Transverse colon (tissue), 4 donors: ENCODE data around the gene DDX28. TPM values are rescaled to one million over a fixed set of nuclear protein-coding genes. Genes with fewer than 3 reads are reported as not detected.
"Not testable (repeated sequence)": the region's sequence is repeated elsewhere in the genome, so short reads cannot be mapped to it uniquely, and the experiment has no call there.

Experiments
- DNase-seq: peaks from one replicate; pipeline ENCODE4 v3.0.0-alpha.2; 2019
- H3K27ac ChIP-seq, 4 donors: fragments of 200-600 bp; sonication (generic); 2 replicates each; pipeline ENCODE4 v1.5.1; 2016 to 2018; ENCODE audit warnings: inconsistent platforms in 4 of 4
- H3K27me3 ChIP-seq: fragments of 200-600 bp; sonication (generic); 2 replicates; pipeline ENCODE4 v1.5.1; 2017; ENCODE audit warnings: inconsistent platforms
- H3K36me3 ChIP-seq, 4 donors: fragments of 200-600 bp; sonication (generic); 2 replicates each; pipeline ENCODE4 v1.5.1; 2017 to 2019; ENCODE audit warnings: inconsistent platforms in 4 of 4
- H3K4me1 ChIP-seq, 4 donors: fragments of 200-600 bp; sonication (generic); 2 replicates each; pipeline ENCODE4 v1.5.1; 2017 to 2020; ENCODE audit warnings: inconsistent platforms in 4 of 4
- H3K4me3 ChIP-seq, 4 donors: fragments of 200-600 bp; sonication (generic); 1 replicate in 1 of 4; 2 replicates in 3 of 4; pipeline versions ENCODE4 v1.5.1 to v1.6.1; 2017 to 2019; ENCODE audit warnings: inconsistent platforms in 4 of 4
- H3K9me3 ChIP-seq, 2 donors: fragments of 200-600 bp; sonication (generic); 2 replicates each; pipeline ENCODE4 v1.5.1; 2017 to 2019; ENCODE audit warnings: inconsistent platforms in 2 of 2
- CTCF ChIP-seq, 5 experiments: fragments of 200-600 bp in 3 of 5; fragments of 450-650 bp in 2 of 5; sonication (generic) in 3 of 5; IDR thresholded peaks; 1 replicate in 2 of 5; 2 replicates in 3 of 5; pipeline ENCODE4 v1.5.1; 2016 to 2017; ENCODE audit warnings: antibody characterized with exemption in 5 of 5, inconsistent platforms in 3 of 5, mild to moderate bottlenecking in 2 of 5, moderate library complexity in 1 of 5
- EP300 ChIP-seq: sonication (generic); formaldehyde crosslinking; IDR thresholded peaks from one replicate; pipeline ENCODE4 v1.6.1; 2017; ENCODE audit warnings: antibody characterized with exemption, low read depth
- POLR2A ChIP-seq: fragments of 450-650 bp; IDR thresholded peaks from one replicate; pipeline ENCODE4 v1.6.1; 2016; ENCODE audit warnings: antibody characterized with exemption, mild to moderate bottlenecking, moderate library complexity
- POLR2AphosphoS5 ChIP-seq, 3 donors: sonication (generic); formaldehyde crosslinking; IDR thresholded peaks; one replicate each; pipeline ENCODE4 v1.6.1; 2016; ENCODE audit warnings: antibody characterized with exemption in 3 of 3
- WGBS, 2 donors: methylation state at CpG; one replicate each; pipeline ENCODE4 v1.1.5; 2018; ENCODE audit warnings: low coverage in 1 of 2; 5-methylcytosine and 5-hydroxymethylcytosine counted together
- in situ Hi-C, 4 donors: fragments of 200-750 bp; cut with MboI; loops; one replicate each; pipeline versions ENCODE4 v1.15.0 to v1.15.1; 2017; ENCODE audit warnings: low sequenced_read_pairs in 3 of 4, low pct_ligation_motif_present in 1 of 4, low pct_unique_long_range_greater_than_20kb in 1 of 4
- intact Hi-C: fragments of 100-400 bp; cut with DNase I; formaldehyde crosslinking; loops from one replicate; pipeline ENCODE4 v1.15.1; 2023; ENCODE audit warnings: low total_unique reads
- small RNA-seq, 4 donors: library from RNA; depleted of rRNA; stranded (forward); fragments of <200 nt; gene quantifications; one replicate each; pipeline ENCODE3, GENCODE V24; 2016
- total RNA-seq, 4 donors: library from RNA; depleted of rRNA; stranded (reverse); fragments of >200 nt; gene quantifications; one replicate each; pipeline ENCODE4 v1.1.0, GENCODE V29; 2016

DDX28 gene
- total RNA-seq, 4 donors from 2014 or later: 4.8 to 13.1 (median 6.2) TPM

- in situ Hi-C loops: no loop called here
Measured at GRCh38 chr16:67975321-67976105, 47.5 kb downstream of the DDX28 start.

GRCh38 chr16:67972285-67972684, 50.7 kb downstream of the DDX28 start:
- in situ Hi-C loops, H3K9me3 ChIP-seq, H3K4me3 ChIP-seq, DNase-seq, H3K27ac ChIP-seq, H3K36me3 ChIP-seq: not testable (repeated sequence)
- intact Hi-C loops: loop anchor here (5.0 kb wide), 1 partner anchor 1675 kb away; no protein-coding TSS in a partner anchor
- WGBS, 2 donors: 75 to 89% methylated on average over 3 to 7 of the region's 7 CpGs
- Histone ChIP-seq H3K4me1 (peaks cover 0 to 10% (median 8%) of the 10 kb centered on the region in 4 donors), H3K27me3 (peaks cover 22% of the 10 kb centered on the region)

More at GRCh38 chr16:67975321-67976105, 47.5 kb downstream of the DDX28 start:
- no peaks in the 10 kb centered on the region for H3K9me3 ChIP-seq
- H3K4me3 ChIP-seq: no peak overlapping the region
- H3K27ac ChIP-seq: peak overlapping the region in 1 of 4 donors; percentile 30
- DNase-seq: no peak
- intact Hi-C loops: no loop called here
- TF ChIP-seq POLR2A (no peak), POLR2AphosphoS5 (IDR thresholded peaks at IDR 0.05) (no peak), CTCF (IDR thresholded peaks at IDR 0.05) (no peak), EP300 (no peak)
- H3K27me3 ChIP-seq: no peaks in the 10 kb centered on the region
- H3K36me3 ChIP-seq: no peaks in the 10 kb centered on the region
- H3K4me1 ChIP-seq: no peaks in the 10 kb centered on the region
- 54 to 72% methylated on average over 4 to 14 of the region's 14 CpGs for WGBS, 2 donors

- Histone ChIP-seq H3K9me3 (no peaks in the 10 kb centered on the region), H3K36me3 (no peaks in the 10 kb centered on the region), H3K4me1 (peaks cover 11 to 22% (median 16%) of the 10 kb centered on the region in 4 donors), H3K27ac (no peak overlapping the region), H3K27me3 (peaks cover 22% of the 10 kb centered on the region), H3K4me3 (no peak overlapping the region)
- WGBS, 2 donors: 94% methylated on average over 9 of the region's 9 CpGs; no CpG with 5 or more reads in 1 of the 2 donors
- no peak for DNase-seq
- TF ChIP-seq EP300 (no peak), CTCF (IDR thresholded peaks at IDR 0.05) (no peak), POLR2A (no peak), POLR2AphosphoS5 (IDR thresholded peaks at IDR 0.05) (no peak)
- intact Hi-C loops: loop anchor here (5.0 kb wide), 1 partner anchor 1676 kb away; no protein-coding TSS in a partner anchor
- in situ Hi-C loops: no loop called here
Measured at GRCh38 chr16:67971111-67971510, 51.9 kb downstream of the DDX28 start.

Small RNAs within 50 kb of the gene (small RNA-seq; reads per million reads assigned to genes)
- 0 reads per million in 4 donors for gene RNU6-359P

Other genes with a start within 250 kb of the DDX28 start
- 10 to 100 TPM; 15.1 to 32.9 (median 19.1) TPM for gene RANBP10, start 216.7 kb downstream of the DDX28 start, total RNA-seq
- under 1 TPM in 1 of 4 donors, not detected in 3; 0.55 TPM for gene TSNAXIP1, start 216.3 kb downstream of the DDX28 start, total RNA-seq
- gene THAP11, start 180.9 kb downstream of the DDX28 start, total RNA-seq: 10 to 100 TPM; 24.7 to 44.1 (median 32.7) TPM
- gene NUTF2, start 176.3 kb downstream of the DDX28 start, total RNA-seq: 100 to 1,000 TPM in 1 of 4 donors, 10 to 100 TPM in 3; 75.2 to 131 (median 89.0) TPM
- gene CENPT, start 175.5 kb downstream of the DDX28 start, total RNA-seq: 100 to 1,000 TPM in 2 of 4 donors, 10 to 100 TPM in 2; 58.2 to 248 (median 100) TPM
- gene EDC4, start 150.2 kb downstream of the DDX28 start, total RNA-seq: 100 to 1,000 TPM in 2 of 4 donors, 10 to 100 TPM in 2; 76.4 to 162 (median 105) TPM
- 1 to 10 TPM in 1 of 4 donors, not detected in 3; 2.5 TPM for gene NRN1L, start 138.3 kb downstream of the DDX28 start, total RNA-seq
- 100 to 1,000 TPM in 1 of 4 donors, 10 to 100 TPM in 3; 24.1 to 132 (median 56.2) TPM for gene PSKH1, start 130.0 kb downstream of the DDX28 start, total RNA-seq
- 1 to 10 TPM in 3 of 4 donors, not detected in 1; 1.6 to 2.1 (median 1.6) TPM for gene CTRL, start 91.4 kb downstream of the DDX28 start, total RNA-seq
- 100 to 1,000 TPM in 1 of 4 donors, 10 to 100 TPM in 3; 65.6 to 100 (median 68.6) TPM for gene PSMB10, start 86.4 kb downstream of the DDX28 start, total RNA-seq
- 10 to 100 TPM in 1 of 4 donors, 1 to 10 TPM in 3; 2.2 to 30.7 (median 4.2) TPM for gene LCAT, start 79.1 kb downstream of the DDX28 start, total RNA-seq
- gene SLC12A4, start 54.6 kb downstream of the DDX28 start, total RNA-seq: 10 to 100 TPM; 18.1 to 46.4 (median 25.4) TPM
- gene DPEP3, start 42.7 kb downstream of the DDX28 start, total RNA-seq: not detected
- gene DPEP2, start 23.7 kb downstream of the DDX28 start, total RNA-seq: 1 to 10 TPM; 1.5 to 4.4 (median 1.5) TPM
- not detected for gene DPEP2NB, start 7.3 kb downstream of the DDX28 start, total RNA-seq
- 10 to 100 TPM in 3 of 4 donors, 1 to 10 TPM in 1; 9.2 to 13.1 (median 11.2) TPM for gene DUS2, start 52 bp upstream of the DDX28 start, total RNA-seq
- gene NFATC3, start 62.1 kb upstream of the DDX28 start, total RNA-seq: 100 to 1,000 TPM in 1 of 4 donors, 10 to 100 TPM in 3; 27.5 to 107 (median 41.6) TPM
- 10 to 100 TPM; 61.3 to 87.5 (median 77.2) TPM for gene ESRP2, start 212.9 kb upstream of the DDX28 start, total RNA-seq
- 10 to 100 TPM in 3 of 4 donors, 1 to 10 TPM in 1; 9.6 to 18.2 (median 15.0) TPM for gene PLA2G15, start 222.1 kb upstream of the DDX28 start, total RNA-seq
- 100 to 1,000 TPM in 1 of 4 donors, 10 to 100 TPM in 3; 20.6 to 145 (median 31.4) TPM for gene SLC7A6, start 241.3 kb upstream of the DDX28 start, total RNA-seq